Measurements from ENCODE around the gene HMX1. TPM values are rescaled to one million over a fixed set of nuclear protein-coding genes. Genes with fewer than 3 reads are reported as not detected.

HMX1 gene
- total RNA-seq, 2 donors from 2014 or later, result not detected

- no peak for ATAC-seq (replicated peaks in 1 of 2)
- H3K4me3 Mint-ChIP-seq, result no peak overlapping the region
Observed at GRCh38 chr4:8913858-8914460, 42.3 kb upstream of the HMX1 start.

DNA sequence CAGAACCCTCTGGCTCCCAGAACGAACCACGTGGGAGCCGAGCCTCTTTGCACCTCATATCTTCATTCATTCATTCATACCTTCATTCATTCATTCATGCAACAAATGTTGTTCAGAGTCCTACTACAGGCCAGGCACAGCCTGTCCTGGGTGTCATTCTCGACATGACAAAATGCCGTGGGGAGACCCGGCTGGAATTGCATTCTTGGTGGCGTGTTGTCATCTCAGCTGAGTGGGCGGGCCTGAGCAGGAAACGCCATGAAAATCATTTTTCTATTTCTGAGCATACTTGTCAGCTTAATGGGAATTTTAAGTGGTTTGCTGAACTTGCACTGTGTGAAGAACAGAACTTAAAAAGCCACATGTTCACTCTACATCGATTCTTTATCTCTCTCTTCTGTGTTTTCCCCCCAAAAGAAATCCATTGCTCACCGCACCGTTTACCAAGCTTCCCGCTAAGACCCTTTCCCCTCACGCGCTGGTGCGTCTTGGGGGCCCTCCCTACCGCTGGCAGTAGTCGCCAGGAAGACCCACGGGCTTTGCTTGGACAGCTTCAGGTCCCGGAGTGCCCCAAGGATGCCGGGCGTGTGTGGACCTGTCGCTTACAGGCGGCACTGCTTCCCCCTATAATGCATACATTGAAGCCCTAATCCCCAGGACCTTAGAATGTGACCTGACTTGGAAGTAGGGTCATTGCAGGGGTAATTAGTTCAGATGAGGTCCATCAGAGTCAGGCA, 41.6 kb upstream of the HMX1 start:
- Mint-ChIP-seq H3K9me3 (no peaks in the 10 kb centered on the region), H3K27me3 (ENCODE audit: low read depth) (no peaks in the 10 kb centered on the region), H3K36me3 (ENCODE audit: insufficient read depth in 2 of 2) (no peaks in the 10 kb centered on the region), H3K4me1 (ENCODE audit: low read depth) (no peaks in the 10 kb centered on the region), H3K27ac (no peak overlapping the region), H3K4me3 (no peak overlapping the region)
- no peak for DNase-seq
- ATAC-seq (replicated peaks in 1 of 2), result no peak

More at GRCh38 chr4:8913858-8914460, 42.3 kb upstream of the HMX1 start:
- no peak for DNase-seq
- Mint-ChIP-seq H3K36me3 (ENCODE audit: insufficient read depth in 2 of 2) (no peaks in the 10 kb centered on the region), H3K27ac (no peak overlapping the region), H3K4me1 (ENCODE audit: low read depth) (no peaks in the 10 kb centered on the region), H3K9me3 (no peaks in the 10 kb centered on the region), H3K27me3 (ENCODE audit: low read depth) (peaks cover 5% of the 10 kb centered on the region)

- no peak for ATAC-seq (replicated peaks in 1 of 2)
- Mint-ChIP-seq H3K4me3 (no peak overlapping the region), H3K4me1 (ENCODE audit: low read depth) (no peaks in the 10 kb centered on the region), H3K36me3 (ENCODE audit: insufficient read depth in 2 of 2) (no peaks in the 10 kb centered on the region), H3K27me3 (ENCODE audit: low read depth) (no peaks in the 10 kb centered on the region), H3K9me3 (no peaks in the 10 kb centered on the region), H3K27ac (no peak overlapping the region)
- DNase-seq, result no peak
Observed at GRCh38 chr4:8912506-8912905, 40.9 kb upstream of the HMX1 start.

GRCh38 chr4:8912089-8912455, 40.4 kb upstream of the HMX1 start:
- H3K9me3 Mint-ChIP-seq, result no peaks in the 10 kb centered on the region
- no peak overlapping the region for H3K27ac Mint-ChIP-seq
- H3K36me3 Mint-ChIP-seq (ENCODE audit: insufficient read depth in 2 of 2), result no peaks in the 10 kb centered on the region
- ATAC-seq (replicated peaks in 1 of 2), result no peak
- H3K4me1 Mint-ChIP-seq (ENCODE audit: low read depth), result no peaks in the 10 kb centered on the region
- no peak for DNase-seq
- H3K27me3 Mint-ChIP-seq (ENCODE audit: low read depth), result no peaks in the 10 kb centered on the region
- H3K4me3 Mint-ChIP-seq, result no peak overlapping the region

GRCh38 chr4:8911316-8912088, 39.9 kb upstream of the HMX1 start:
- Mint-ChIP-seq H3K4me3 (no peak overlapping the region), H3K27me3 (ENCODE audit: low read depth) (no peaks in the 10 kb centered on the region), H3K36me3 (ENCODE audit: insufficient read depth in 2 of 2) (no peaks in the 10 kb centered on the region), H3K27ac (no peak overlapping the region), H3K4me1 (ENCODE audit: low read depth) (no peaks in the 10 kb centered on the region), H3K9me3 (no peaks in the 10 kb centered on the region)
- ATAC-seq (replicated peaks in 1 of 2) (no peak), DNase-seq (no peak)

DNA sequence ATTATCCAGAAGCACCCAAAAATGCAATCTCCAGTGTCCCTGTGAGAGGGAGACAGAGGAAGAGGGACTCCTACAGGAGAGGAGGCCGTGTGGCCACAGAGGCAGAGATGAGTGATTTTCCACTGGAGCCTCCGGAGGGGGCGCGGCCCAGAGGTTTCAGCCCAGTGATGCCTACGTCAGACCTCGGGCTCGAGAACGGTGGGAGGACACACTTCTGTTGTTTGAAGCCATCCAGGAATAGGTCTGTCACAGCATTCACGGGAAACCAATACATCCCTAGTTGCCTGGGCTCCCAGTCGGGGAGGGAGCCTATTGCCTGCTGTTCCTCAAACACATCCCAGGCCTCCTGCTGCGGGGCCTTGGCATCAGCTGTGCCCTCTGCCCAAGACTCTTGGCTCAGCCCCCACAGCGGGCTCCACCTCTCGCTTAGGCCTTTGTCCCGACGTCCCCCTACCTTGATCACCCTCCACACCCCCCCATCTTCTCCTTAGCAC, 39.2 kb upstream of the HMX1 start:
- Mint-ChIP-seq H3K36me3 (ENCODE audit: insufficient read depth in 2 of 2) (no peaks in the 10 kb centered on the region), H3K4me3 (no peak overlapping the region), H3K27me3 (ENCODE audit: low read depth) (no peaks in the 10 kb centered on the region), H3K27ac (no peak overlapping the region), H3K4me1 (ENCODE audit: low read depth) (no peaks in the 10 kb centered on the region), H3K9me3 (no peaks in the 10 kb centered on the region)
- ATAC-seq (replicated peaks in 1 of 2), result no peak
- no peak for DNase-seq

GRCh38 chr4:8910100-8910821, 38.6 kb upstream of the HMX1 start:
- no peak for ATAC-seq (replicated peaks in 1 of 2)
- Mint-ChIP-seq H3K27ac (no peak overlapping the region), H3K36me3 (ENCODE audit: insufficient read depth in 2 of 2) (no peaks in the 10 kb centered on the region), H3K4me1 (ENCODE audit: low read depth) (no peaks in the 10 kb centered on the region), H3K4me3 (no peak overlapping the region), H3K27me3 (ENCODE audit: low read depth) (no peaks in the 10 kb centered on the region), H3K9me3 (no peaks in the 10 kb centered on the region)
- no peak for DNase-seq

DNA sequence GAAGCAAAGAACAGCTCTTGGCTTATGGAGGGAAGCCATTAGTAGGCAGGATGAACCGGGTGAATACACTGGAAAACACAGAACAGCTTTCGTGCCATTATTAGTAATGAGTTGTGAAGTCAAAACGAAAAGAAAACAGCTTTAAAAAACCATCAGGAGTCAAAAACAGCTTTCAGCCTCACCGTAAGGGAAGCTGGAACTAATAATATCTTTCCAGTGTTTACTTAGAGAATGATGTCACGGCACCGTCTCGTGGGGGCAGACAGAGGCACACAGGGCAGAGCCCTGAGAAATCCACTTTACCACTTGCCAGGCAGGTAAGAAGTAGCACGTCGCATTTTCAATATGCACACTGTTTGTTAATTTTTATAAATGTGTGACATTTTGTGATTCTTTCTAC, 37.9 kb upstream of the HMX1 start:
- no peaks in the 10 kb centered on the region for H3K36me3 Mint-ChIP-seq (ENCODE audit: insufficient read depth in 2 of 2)
- H3K4me1 Mint-ChIP-seq (ENCODE audit: low read depth), result no peaks in the 10 kb centered on the region
- DNase-seq, result no peak
- H3K4me3 Mint-ChIP-seq, result no peak overlapping the region
- ATAC-seq (replicated peaks in 1 of 2), result no peak
- H3K9me3 Mint-ChIP-seq, result no peaks in the 10 kb centered on the region
- H3K27ac Mint-ChIP-seq, result no peak overlapping the region
- H3K27me3 Mint-ChIP-seq (ENCODE audit: low read depth), result no peaks in the 10 kb centered on the region

GRCh38 chr4:8908206-8908893, 36.7 kb upstream of the HMX1 start:
- no peaks in the 10 kb centered on the region for H3K27me3 Mint-ChIP-seq (ENCODE audit: low read depth)
- H3K36me3 Mint-ChIP-seq (ENCODE audit: insufficient read depth in 2 of 2), result no peaks in the 10 kb centered on the region
- no peaks in the 10 kb centered on the region for H3K9me3 Mint-ChIP-seq
- H3K4me3 Mint-ChIP-seq, result no peak overlapping the region
- ATAC-seq (replicated peaks in 1 of 2) (no peak), DNase-seq (no peak)
- H3K27ac Mint-ChIP-seq, result no peak overlapping the region
- no peaks in the 10 kb centered on the region for H3K4me1 Mint-ChIP-seq (ENCODE audit: low read depth)

DNA sequence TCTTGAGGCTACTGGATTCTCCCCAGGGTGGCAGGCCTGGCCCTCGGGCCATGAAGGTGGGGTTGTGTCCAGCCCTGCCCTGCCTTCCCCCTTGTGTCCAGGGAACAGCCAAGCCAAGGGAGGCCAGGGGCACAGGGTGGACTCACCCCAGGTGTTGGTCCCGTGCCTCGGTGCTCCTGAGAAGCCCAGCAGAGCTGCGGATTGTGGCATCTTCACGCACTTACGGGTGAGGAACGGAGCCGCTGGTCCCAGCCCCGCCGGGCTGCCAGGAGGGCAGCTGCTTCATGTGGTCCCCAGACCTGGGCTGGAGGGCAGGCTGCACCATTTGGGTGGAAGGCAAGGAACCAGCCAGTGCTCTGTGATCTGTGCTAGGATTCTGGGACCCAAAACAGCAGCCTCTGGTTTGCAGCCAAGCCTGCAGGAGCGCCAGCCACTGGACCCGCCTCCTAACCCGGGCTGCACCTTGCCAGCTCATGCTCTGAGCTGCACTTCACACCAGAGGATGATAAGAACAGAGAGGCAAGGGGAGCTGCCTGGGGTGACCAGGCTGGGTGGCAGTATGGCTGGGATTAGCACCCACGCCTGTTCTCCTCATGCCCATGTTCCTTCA, 36.1 kb upstream of the HMX1 start:
- H3K4me1 Mint-ChIP-seq (ENCODE audit: low read depth), result no peaks in the 10 kb centered on the region
- H3K36me3 Mint-ChIP-seq (ENCODE audit: insufficient read depth in 2 of 2), result no peaks in the 10 kb centered on the region
- H3K27me3 Mint-ChIP-seq (ENCODE audit: low read depth), result no peaks in the 10 kb centered on the region
- DNase-seq, result no peak
- no peak overlapping the region for H3K4me3 Mint-ChIP-seq
- no peaks in the 10 kb centered on the region for H3K9me3 Mint-ChIP-seq
- no peak for ATAC-seq (replicated peaks in 1 of 2)
- H3K27ac Mint-ChIP-seq, result no peak overlapping the region

GRCh38 chr4:8906991-8907595, 35.5 kb upstream of the HMX1 start:
- Mint-ChIP-seq H3K27me3 (ENCODE audit: low read depth) (no peaks in the 10 kb centered on the region), H3K36me3 (ENCODE audit: insufficient read depth in 2 of 2) (no peaks in the 10 kb centered on the region), H3K27ac (no peak overlapping the region), H3K4me3 (no peak overlapping the region), H3K4me1 (ENCODE audit: low read depth) (no peaks in the 10 kb centered on the region), H3K9me3 (peaks cover 0 to under 1% of the 10 kb centered on the region in 2 donors)
- no peak for DNase-seq
- ATAC-seq (replicated peaks in 1 of 2), result no peak

DNA sequence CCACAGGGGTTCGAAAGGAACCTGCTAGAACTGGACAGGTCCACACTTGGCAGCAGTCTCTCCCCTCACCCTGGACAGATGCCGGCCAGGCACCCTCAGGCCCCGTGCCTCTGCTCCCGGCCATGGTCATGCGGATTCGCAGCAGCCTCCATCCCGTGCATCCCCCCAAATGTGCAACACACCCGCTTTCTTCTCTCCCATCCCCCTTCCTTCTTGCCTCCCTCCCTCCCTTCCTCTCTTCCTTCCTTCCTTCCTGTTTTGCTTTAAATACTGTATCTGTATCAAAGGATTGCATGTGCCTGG, 35.0 kb upstream of the HMX1 start:
- H3K4me3 Mint-ChIP-seq, result no peak overlapping the region
- no peaks in the 10 kb centered on the region for H3K4me1 Mint-ChIP-seq (ENCODE audit: low read depth)
- ATAC-seq (replicated peaks in 1 of 2), result no peak
- no peak for DNase-seq
- H3K9me3 Mint-ChIP-seq, result peaks cover 0 to 4% of the 10 kb centered on the region in 2 donors
- no peaks in the 10 kb centered on the region for H3K27me3 Mint-ChIP-seq (ENCODE audit: low read depth)
- H3K27ac Mint-ChIP-seq, result no peak overlapping the region
- no peaks in the 10 kb centered on the region for H3K36me3 Mint-ChIP-seq (ENCODE audit: insufficient read depth in 2 of 2)
